K562 (cell line): ENCODE measurements around the gene METTL22. TPM values are rescaled to one million over a fixed set of nuclear protein-coding genes. Genes with fewer than 3 reads are reported as not detected.

Experiments
- ATAC-seq: fragments of 200-7000 bp; cut with Tn5 transposase; 3 replicates; pipeline ENCODE4 v1.9.1; 2020; ENCODE audit warnings: moderate library complexity
- BruUV-seq: library from RNA; stranded (reverse); fragments of 400-500 nt; replicated peaks from 2 replicates; lab custom pipeline; 2021; lab: Mats Ljungman, UMichigan
- CTCF ChIA-PET: fragments of 300-600 bp; formaldehyde crosslinking; extraction: SDS; loops from one replicate; lab custom pipeline; 2021; ENCODE audit warnings: low intra/inter-chr PET ratio; lab: Yijun Ruan, JAX
- POLR2A ChIA-PET: fragments of 300-600, 350-650 bp; sonication (Branson Sonifier 250); formaldehyde crosslinking; extraction: SDS; loops from one replicate; lab custom pipeline; 2021; ENCODE audit warnings: antibody characterized with exemption, inconsistent platforms; lab: Yijun Ruan, JAX
- DNase-seq, 4 experiments: peaks; one replicate each; pipeline versions ENCODE4 v3.0.0 to v3.0.0-alpha.2; 2011 to 2018; ENCODE audit warnings: low spot score in 3 of 4, mixed read lengths in 3 of 4; ENCODE audit errors: extremely low read depth in 1 of 4
- FAIRE-seq: peaks from 2 replicates; lab custom pipeline; 2011; peaks lifted over from hg19 to GRCh38; lab: Jason Lieb, UNC
- H2AFZ ChIP-seq: 2 replicates; pipeline ENCODE4 v1.6.0; 2011; ENCODE audit warnings: low read depth, low read length, control low read depth, inconsistent platforms
- H3K27ac ChIP-seq: fragments of 200-600 bp; 3 replicates; pipeline ENCODE4 v1.8.0; 2011; ENCODE audit warnings: low read depth, mild to moderate bottlenecking, control low read depth, inconsistent platforms, low read length, moderate library complexity, mixed read lengths; ENCODE audit errors: extremely low read depth
- H3K27me3 ChIP-seq, 2 experiments: fragments of 300-600 bp in 1 of 2; 2 replicates in 1 of 2; 3 replicates in 1 of 2; pipeline versions ENCODE4 v1.6.0 to v1.8.0; 2011; ENCODE audit warnings: inconsistent platforms in 2 of 2, low read length in 2 of 2, mild to moderate bottlenecking in 1 of 2, mixed read lengths in 1 of 2, moderate library complexity in 1 of 2; ENCODE audit not compliant: control insufficient read depth in 2 of 2, insufficient read depth in 2 of 2
- H3K36me3 ChIP-seq: fragments of 300-600 bp; 3 replicates; pipeline ENCODE4 v1.8.0; 2011; ENCODE audit warnings: mild to moderate bottlenecking, low read length, inconsistent platforms; ENCODE audit not compliant: control insufficient read depth, insufficient read depth
- H3K4me1 ChIP-seq, 2 experiments: fragments of 200-600 bp in 1 of 2; replicated peaks in 1 of 2; 2 replicates in 1 of 2; 3 replicates in 1 of 2; pipeline versions ENCODE4 v1.5.1 to v1.8.0; 2011; ENCODE audit warnings: inconsistent platforms in 2 of 2, low read length in 2 of 2, mild to moderate bottlenecking in 1 of 2, mixed read lengths in 1 of 2, moderate library complexity in 1 of 2; ENCODE audit not compliant: control insufficient read depth in 2 of 2, insufficient read depth in 2 of 2
- H3K4me2 ChIP-seq: 2 replicates; pipeline ENCODE4 v1.6.1; 2011; ENCODE audit warnings: low read length, control low read depth, inconsistent platforms, mixed read lengths; ENCODE audit not compliant: insufficient read depth
- H3K4me3 ChIP-seq: fragments of 200-600 bp; sonication (generic), shearing (Covaris generic); 2 replicates; pipeline ENCODE4 v1.5.1; 2016; ENCODE audit warnings: control low read depth, inconsistent platforms
- H3K79me2 ChIP-seq: fragments of 200-600 bp; 3 replicates; pipeline ENCODE4 v1.8.0; 2011; ENCODE audit warnings: low read length, inconsistent platforms; ENCODE audit not compliant: control insufficient read depth, insufficient read depth
- H3K9ac ChIP-seq, 2 experiments: 2 replicates each; pipeline versions ENCODE4 v1.6.0 to v1.6.1; 2011; ENCODE audit warnings: low read depth in 2 of 2, low read length in 2 of 2, control low read depth in 1 of 2, inconsistent platforms in 1 of 2, mild to moderate bottlenecking in 1 of 2, mixed read lengths in 1 of 2; ENCODE audit not compliant: insufficient read depth in 1 of 2
- H3K9me1 ChIP-seq: one replicate; pipeline ENCODE4 v1.6.0; 2011; ENCODE audit warnings: inconsistent platforms, mild to moderate bottlenecking, low read length, moderate library complexity; ENCODE audit not compliant: control insufficient read depth, insufficient read depth
- H3K9me3 ChIP-seq: replicated peaks from 2 replicates; pipeline ENCODE4 v1.5.1; 2011; ENCODE audit warnings: low read depth, low read length, inconsistent platforms; ENCODE audit not compliant: control insufficient read depth, insufficient read depth
- H4K20me1 ChIP-seq: replicated peaks from 2 replicates; pipeline ENCODE4 v1.6.1; 2011; ENCODE audit warnings: low read length, inconsistent platforms, mixed read lengths; ENCODE audit not compliant: control insufficient read depth, insufficient read depth
- BCLAF1 ChIP-seq, 2 experiments: fragments of 450-650 bp in 1 of 2; IDR thresholded peaks; 2 replicates each; pipeline ENCODE4 v1.6.1; 2011 to 2017; ENCODE audit warnings: low read depth in 2 of 2, antibody characterized with exemption in 1 of 2, borderline replicate concordance in 1 of 2, low read length in 1 of 2, mild to moderate bottlenecking in 1 of 2, mixed read lengths in 1 of 2; ENCODE audit not compliant: control insufficient read depth in 1 of 2
- CC2D1A ChIP-seq: fragments of 450-650 bp; IDR thresholded peaks from 2 replicates; pipeline ENCODE4 v1.6.1; 2017; ENCODE audit warnings: mild to moderate bottlenecking
- CTCF ChIP-seq, 3 experiments: IDR thresholded peaks in 2 of 3; conservative IDR thresholded peaks in 1 of 3; 2 replicates each; pipeline ENCODE4 v1.5.1; 2011 to 2012; ENCODE audit warnings: low read length in 3 of 3, mild to moderate bottlenecking in 3 of 3, control low read depth in 2 of 3, improper control_type of control experiment in 1 of 3, inconsistent platforms in 1 of 3, low read depth in 1 of 3, mixed read lengths in 1 of 3, moderate library complexity in 1 of 3; ENCODE audit not compliant: insufficient read depth in 2 of 3
- HMGN3 ChIP-seq: IDR thresholded peaks from 2 replicates; pipeline ENCODE4 v1.6.1; 2011; ENCODE audit warnings: borderline replicate concordance, low read depth, mild to moderate bottlenecking, mixed read lengths, low read length; ENCODE audit not compliant: insufficient read length; ENCODE audit errors: extremely low read depth
- PURB ChIP-seq: sonication (generic); formaldehyde crosslinking; IDR thresholded peaks from 2 replicates; pipeline ENCODE4 v1.9.0; 2021; ENCODE audit warnings: low read depth, mild to moderate bottlenecking, missing genetic modification reagents
- RAD21 ChIP-seq, 2 experiments: fragments of 250-450 bp in 1 of 2; fragments of 450-650 bp in 1 of 2; sonication (Bioruptor Pico) in 1 of 2; formaldehyde crosslinking in 1 of 2; IDR thresholded peaks in 1 of 2; conservative IDR thresholded peaks in 1 of 2; 2 replicates each; pipeline versions ENCODE4 v1.4.0 to v1.8.0; 2020 to 2022; ENCODE audit warnings: mild to moderate bottlenecking in 2 of 2, moderate library complexity in 1 of 2
- RB1 ChIP-seq: fragments of 450-650 bp; IDR thresholded peaks from 2 replicates; pipeline ENCODE4 v1.6.1; 2017; ENCODE audit warnings: low read depth, mild to moderate bottlenecking
- SMC3 ChIP-seq: conservative IDR thresholded peaks from 2 replicates; pipeline ENCODE4 v1.6.1; 2011; ENCODE audit warnings: low read depth, low read length, improper control_type of control experiment; ENCODE audit not compliant: insufficient read depth
- SNRNP70 ChIP-seq: fragments of 200-400 bp; formaldehyde crosslinking; optimal IDR thresholded peaks from 2 replicates; pipeline ENCODE3; 2017; ENCODE audit warnings: low read depth, low read length
- STAG1 ChIP-seq: sonication (generic); formaldehyde crosslinking; IDR thresholded peaks from 2 replicates; pipeline ENCODE4 v1.5.0; 2020; ENCODE audit warnings: missing genetic modification reagents, borderline replicate concordance
- ZNF263 ChIP-seq: sonication (generic); formaldehyde crosslinking; IDR thresholded peaks from 2 replicates; pipeline ENCODE4 v1.8.0; 2022; ENCODE audit warnings: mild to moderate bottlenecking, missing genetic modification reagents, borderline replicate concordance
- ZNF589 ChIP-seq: fragments of 200-800 bp; sonication (Bioruptor generic); IDR thresholded peaks from 2 replicates; pipeline ENCODE4 v1.6.1; 2016; ENCODE audit warnings: low read depth, missing genetic modification characterization, missing compliant biosample characterization
- ZNF780A ChIP-seq: fragments of 250-450 bp; sonication (Bioruptor Pico); IDR thresholded peaks from 2 replicates; pipeline ENCODE4 v1.5.0; 2021; ENCODE audit warnings: mild to moderate bottlenecking
- ZNF830 ChIP-seq: fragments of 250-450 bp; sonication (Bioruptor Pico); IDR thresholded peaks from 2 replicates; pipeline ENCODE4 v1.5.0; 2021; ENCODE audit warnings: mild to moderate bottlenecking
- WGBS: fragments of 100-300 bp; shearing (Covaris generic); methylation state at CpG from one replicate; pipeline ENCODE4 v1.1.6; 2016; ENCODE audit warnings: low coverage, mixed read lengths; ENCODE audit not compliant: insufficient coverage; ENCODE audit errors: missing lambda C conversion rate; 5-methylcytosine and 5-hydroxymethylcytosine counted together
- in situ Hi-C: fragments of 300-500 bp; cut with MboI; formaldehyde crosslinking; loops from 4 replicates; pipeline ENCODE4 v1.15.0; 2018; ENCODE audit warnings: inconsistent platforms, mixed read lengths
- intact Hi-C: fragments of 100-400 bp; cut with micrococcal nuclease; formaldehyde crosslinking; loops from 2 replicates; pipeline ENCODE4 v1.14.2; 2022
- polyA plus RNA-seq, 8 experiments: library from polyadenylated mRNA; depleted of rRNA in 4 of 8; stranded (reverse) in 5 of 8; unstranded in 3 of 8; fragments of >200 nt; fragmentation: Nextera tagmentation in 2 of 8; fragmentation: Illumina TruSeq in 1 of 8; extraction: Ambion mirVana in 2 of 8; extraction: Trizol in 1 of 8; gene quantifications; 2 replicates each; pipeline versions ENCODE4 v1.2.1 to v1.2.3, GENCODE V29; 2011 to 2014; ENCODE audit warnings: inconsistent platforms in 1 of 8, missing spikeins in 1 of 8
- total RNA-seq, 7 experiments: library from RNA; depleted of rRNA in 6 of 7; stranded (reverse); fragments of >200 nt in 6 of 7; fragmentation: Illumina TruSeq in 2 of 7; extraction: Trizol in 2 of 7; gene quantifications; 2 replicates each; pipeline versions ENCODE4 v1.2.1 to v1.2.3, GENCODE V29; 2011 to 2021; ENCODE audit warnings: low replicate concordance in 1 of 7

Gene METTL22
- total and polyA plus RNA-seq, 9 of the 15 experiments (the other 6 are each of a cell fraction or from before 2014, with no cell fraction given), result 6.9 to 33.2 (median 18.5) TPM

- TF ChIP-seq BCLAF1 (IDR thresholded peaks at IDR 0.05; ENCODE audit: borderline replicate concordance in 1 of 2, control insufficient read depth in 1 of 2, low read depth in 2 of 2, low read length in 1 of 2), result no peak
Observed at GRCh38 chr16:8656376-8656775, 34.9 kb downstream of the METTL22 start (continued).

- CTCF ChIA-PET, result interaction anchor here (0.9 to 1.3 kb wide), 4 partner anchors 94 to 221 kb away, joined by 3 to 7 read pairs (median 4); partner anchors contain the start of gene LITAFD
- H2AFZ ChIP-seq, result no peak overlapping the region
- no peak overlapping the region for H3K27ac ChIP-seq
- ATAC-seq (peak; percentile 91), FAIRE-seq (peak; percentile 77), DNase-seq (peak; percentile 36 to 65 (median 48))
- peaks cover 2% of the 10 kb centered on the region for H4K20me1 ChIP-seq
- no peaks in the 10 kb centered on the region for H3K9me3 ChIP-seq
- H3K27me3 ChIP-seq, result peaks cover 4 to 18% of the 10 kb centered on the region in 2 experiments; a peak in 2 of 5 replicates
- no peak overlapping the region for H3K4me2 ChIP-seq
- no peak overlapping the region for H3K4me3 ChIP-seq
- intact Hi-C loops, result loop anchor here (1.0 kb wide), 1 partner anchor 219 kb away; no protein-coding TSS in a partner anchor
- no peaks in the 10 kb centered on the region for H3K36me3 ChIP-seq
- H3K4me1 ChIP-seq, result no peaks in the 10 kb centered on the region
- no TSS peak for BruUV-seq
- no peaks in the 10 kb centered on the region for H3K79me2 ChIP-seq
- POLR2A ChIA-PET, result no interaction called here
- 5% methylated on average over 8 of the region's 13 CpGs for WGBS
- in situ Hi-C loops, result loop anchor here (10.0 kb wide), 1 partner anchor 354 kb away; no protein-coding TSS in a partner anchor
- no peaks in the 10 kb centered on the region for H3K9me1 ChIP-seq
- no peak overlapping the region for H3K9ac ChIP-seq
- TF ChIP-seq ZNF263 (CRISPR knock-in tag) (peak; percentile 92), ZNF589 (no peak), STAG1 (CRISPR knock-in tag) (peak; percentile 78; the same call in 1 of the 2 replicates), PURB (CRISPR knock-in tag) (no peak), CC2D1A (0 out of 2 replicates have a peak, but pooled peaks have one; percentile 19), HMGN3 (no peak), RB1 (peak; percentile 43; the same call in 1 of the 2 replicates), ZNF830 (no peak), SMC3 (peak; percentile 65), SNRNP70 (no peak), ZNF780A (CRISPR knock-in tag) (no peak), CTCF (IDR thresholded peaks at IDR 0.05 in 2 of 3, conservative IDR thresholded peaks at IDR 0.05 in 1 of 3; ENCODE audit: insufficient read depth in 2 of 3, low read depth in 1 of 3, low read length in 3 of 3) (peak; percentile 71 to 72 (median 71)), RAD21 (CRISPR knock-in tag; conservative IDR thresholded peaks at IDR 0.05 in 1 of 2, IDR thresholded peaks at IDR 0.05 in 1 of 2) (peak; percentile 55 to 86)
Observed at GRCh38 chr16:8660841-8661301, 39.4 kb downstream of the METTL22 start.
